ENCODE results near the gene GSTM4. TPM values are rescaled to one million over a fixed set of nuclear protein-coding genes. Genes with fewer than 3 reads are reported as not detected.
"Not testable (repeated sequence)": the region's sequence is repeated elsewhere in the genome, so short reads cannot be mapped to it uniquely, and the experiment has no call there.

The GSTM4 gene
- total RNA-seq, 3 donors from 2014 or later (not counting 1 experiment from before 2014, with no cell fraction given), result 20.5 to 48.8 (median 47.1) TPM

DNA sequence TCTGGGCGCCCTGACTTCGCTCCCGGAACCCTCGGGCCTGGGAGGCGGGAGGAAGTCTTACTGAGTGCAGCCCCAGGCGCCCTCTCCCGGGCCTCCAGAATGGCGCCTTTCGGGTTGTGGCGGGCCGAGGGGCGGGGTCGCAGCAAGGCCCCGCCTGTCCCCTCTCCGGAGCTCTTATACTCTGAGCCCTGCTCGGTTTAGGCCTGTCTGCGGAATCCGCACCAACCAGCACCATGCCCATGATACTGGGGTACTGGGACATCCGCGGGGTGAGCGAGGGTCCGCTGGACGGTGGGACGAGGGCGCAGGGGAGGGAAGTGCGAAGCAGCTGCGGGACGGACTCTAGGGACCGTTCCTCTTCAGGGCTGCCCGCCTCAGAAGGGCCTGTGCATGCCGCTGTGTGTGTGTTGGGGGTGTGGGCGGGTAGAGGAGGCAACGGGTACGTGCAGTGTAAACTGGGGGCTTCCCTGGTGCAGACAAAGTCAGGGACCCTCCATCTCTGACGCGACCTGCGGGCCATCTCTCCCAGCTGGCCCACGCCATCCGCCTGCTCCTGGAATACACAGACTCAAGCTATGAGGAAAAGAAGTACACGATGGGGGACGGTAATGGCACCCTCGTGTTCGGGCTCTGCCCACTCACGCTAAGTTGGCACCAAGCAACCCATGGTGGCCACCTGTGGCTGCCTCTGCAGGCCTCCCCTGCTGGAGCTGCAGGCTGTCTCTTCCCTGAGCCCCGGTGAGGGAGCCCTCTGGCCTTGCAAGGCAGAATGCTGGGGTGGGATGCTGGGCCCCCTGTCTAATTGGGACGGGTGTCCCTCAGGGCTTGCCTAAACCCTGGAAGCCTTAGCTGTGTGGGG, 32.0 kb downstream of the GSTM4 start, which contains the start of gene GSTM1:
TSS of gene GSTM1 (plus strand) at position 177 of the 859 bp plus-strand sequence. CDS start at position 234, 57 bp downstream.
- peaks cover 0 to 4% of the 10 kb centered on the region in 2 donors for H3K9me3 Mint-ChIP-seq
- ATAC-seq (peak in 2 of 3 donors; percentile 99), DNase-seq (peak; percentile 79 to 83)
- TF ChIP-seq, protein P1, sequence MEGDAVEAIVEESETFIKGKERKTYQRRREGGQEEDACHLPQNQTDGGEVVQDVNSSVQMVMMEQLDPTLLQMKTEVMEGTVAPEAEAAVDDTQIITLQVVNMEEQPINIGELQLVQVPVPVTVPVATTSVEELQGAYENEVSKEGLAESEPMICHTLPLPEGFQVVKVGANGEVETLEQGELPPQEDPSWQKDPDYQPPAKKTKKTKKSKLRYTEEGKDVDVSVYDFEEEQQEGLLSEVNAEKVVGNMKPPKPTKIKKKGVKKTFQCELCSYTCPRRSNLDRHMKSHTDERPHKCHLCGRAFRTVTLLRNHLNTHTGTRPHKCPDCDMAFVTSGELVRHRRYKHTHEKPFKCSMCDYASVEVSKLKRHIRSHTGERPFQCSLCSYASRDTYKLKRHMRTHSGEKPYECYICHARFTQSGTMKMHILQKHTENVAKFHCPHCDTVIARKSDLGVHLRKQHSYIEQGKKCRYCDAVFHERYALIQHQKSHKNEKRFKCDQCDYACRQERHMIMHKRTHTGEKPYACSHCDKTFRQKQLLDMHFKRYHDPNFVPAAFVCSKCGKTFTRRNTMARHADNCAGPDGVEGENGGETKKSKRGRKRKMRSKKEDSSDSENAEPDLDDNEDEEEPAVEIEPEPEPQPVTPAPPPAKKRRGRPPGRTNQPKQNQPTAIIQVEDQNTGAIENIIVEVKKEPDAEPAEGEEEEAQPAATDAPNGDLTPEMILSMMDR (IDR thresholded peaks at IDR 0.05), result peak; percentile 50
- intact Hi-C loops (cut with micrococcal nuclease), result loop anchor here (2.0 kb wide), 1 partner anchor 45 kb away; no protein-coding TSS in a partner anchor
- Histone ChIP-seq H3K36me3 (ENCODE audit: control insufficient read depth, insufficient read depth, low read length) (no peaks in the 10 kb centered on the region), H3K4me1 (ENCODE audit: control insufficient read depth, insufficient read depth, low read length) (peaks cover 9% of the 10 kb centered on the region), H3K4me3 (ENCODE audit: low read length) (no peak within 1 kb of the TSS), H3K9me3 (ENCODE audit: control insufficient read depth, insufficient read depth, low read length) (no peaks in the 10 kb centered on the region), H3K27me3 (ENCODE audit: control insufficient read depth, insufficient read depth, low read length) (no peaks in the 10 kb centered on the region), H3K27ac (ENCODE audit: low read length) (no peak within 1 kb of the TSS)
- peaks cover 0 to 17% of the 10 kb centered on the region in 2 donors for H3K4me1 Mint-ChIP-seq
- no CpG with 5 or more reads among the region's 46 CpGs for WGBS (ENCODE audit: insufficient coverage)
- H3K27ac Mint-ChIP-seq, result peak within 1 kb of the TSS in 1 of 2 donors; percentile 92
- H3K36me3 Mint-ChIP-seq, result no peaks in the 10 kb centered on the region
- no peaks in the 10 kb centered on the region for H3K27me3 Mint-ChIP-seq (ENCODE audit: low read depth in 2 of 2)
- no peak within 1 kb of the TSS for H3K4me3 Mint-ChIP-seq

- H3K4me3 ChIP-seq (ENCODE audit: low read length), result no peak overlapping the region
- H3K4me1 ChIP-seq (ENCODE audit: control insufficient read depth, insufficient read depth, low read length), result peaks cover 9% of the 10 kb centered on the region
- intact Hi-C loops (cut with micrococcal nuclease), result no loop called here
- Mint-ChIP-seq H3K4me3 (no peak overlapping the region), H3K9me3 (peaks cover 0 to 2% of the 10 kb centered on the region in 2 donors), H3K36me3 (no peaks in the 10 kb centered on the region), H3K4me1 (peaks cover 0 to 17% of the 10 kb centered on the region in 2 donors), H3K27me3 (ENCODE audit: low read depth in 2 of 2) (no peaks in the 10 kb centered on the region), H3K27ac (no peak overlapping the region)
- TF ChIP-seq, protein P1 (IDR thresholded peaks at IDR 0.05), result no peak
- no peak for ATAC-seq
- DNase-seq, result no peak
- no peak overlapping the region for H3K27ac ChIP-seq (ENCODE audit: low read length)
- H3K27me3 ChIP-seq (ENCODE audit: control insufficient read depth, insufficient read depth, low read length), result no peaks in the 10 kb centered on the region
- no peaks in the 10 kb centered on the region for H3K36me3 ChIP-seq (ENCODE audit: control insufficient read depth, insufficient read depth, low read length)
- no CpG with 5 or more reads among the region's 6 CpGs for WGBS (ENCODE audit: insufficient coverage)
- no peaks in the 10 kb centered on the region for H3K9me3 ChIP-seq (ENCODE audit: control insufficient read depth, insufficient read depth, low read length)
Observed at GRCh38 chr1:109689844-109690405, 34.0 kb downstream of the GSTM4 start.

GRCh38 chr1:109691759-109692158, 35.9 kb downstream of the GSTM4 start:
- Mint-ChIP-seq H3K36me3 (no peaks in the 10 kb centered on the region), H3K4me3 (no peak overlapping the region), H3K4me1 (peaks cover 0 to 17% of the 10 kb centered on the region in 2 donors), H3K9me3 (no peaks in the 10 kb centered on the region), H3K27ac (no peak overlapping the region), H3K27me3 (ENCODE audit: low read depth in 2 of 2) (no peaks in the 10 kb centered on the region)
- Histone ChIP-seq H3K27me3 (ENCODE audit: control insufficient read depth, insufficient read depth, low read length) (no peaks in the 10 kb centered on the region), H3K36me3 (ENCODE audit: control insufficient read depth, insufficient read depth, low read length) (no peaks in the 10 kb centered on the region), H3K27ac (ENCODE audit: low read length) (no peak overlapping the region), H3K4me1 (ENCODE audit: control insufficient read depth, insufficient read depth, low read length) (peaks cover 9% of the 10 kb centered on the region), H3K9me3 (ENCODE audit: control insufficient read depth, insufficient read depth, low read length) (no peaks in the 10 kb centered on the region), H3K4me3 (ENCODE audit: low read length) (no peak overlapping the region)
- ATAC-seq, result no peak
- WGBS (ENCODE audit: insufficient coverage), result no CpG with 5 or more reads among the region's 6 CpGs
- no peak for DNase-seq
- TF ChIP-seq, protein P1 (IDR thresholded peaks at IDR 0.05), result no peak
- intact Hi-C loops (cut with micrococcal nuclease), result no loop called here

DNA sequence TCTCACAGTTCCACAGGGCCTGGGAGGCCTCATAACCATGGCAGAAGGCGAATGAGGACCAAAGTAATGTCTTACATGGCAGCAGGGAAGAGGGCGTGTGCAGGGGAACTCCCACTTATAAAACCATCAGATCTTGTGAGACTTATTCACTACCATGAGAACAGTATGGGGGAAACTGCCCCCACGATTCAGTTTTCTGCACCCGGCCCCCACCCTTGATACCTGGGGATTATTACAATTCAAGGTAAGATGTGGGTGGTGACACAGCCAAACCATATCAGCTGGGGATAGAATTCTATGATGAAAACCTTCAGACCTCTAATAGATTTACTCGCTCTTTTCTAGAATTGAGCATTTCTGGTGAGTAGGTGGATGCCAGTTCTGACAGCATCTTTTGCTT, 38.5 kb downstream of the GSTM4 start:
- H3K27ac Mint-ChIP-seq; H3K36me3 Mint-ChIP-seq; H3K9me3 Mint-ChIP-seq; H3K27me3 ChIP-seq (ENCODE audit: control insufficient read depth, insufficient read depth, low read length); intact Hi-C loops (cut with micrococcal nuclease); H3K36me3 ChIP-seq (ENCODE audit: control insufficient read depth, insufficient read depth, low read length); H3K4me1 Mint-ChIP-seq; H3K4me3 ChIP-seq (ENCODE audit: low read length); H3K27me3 Mint-ChIP-seq (ENCODE audit: low read depth in 2 of 2); H3K4me3 Mint-ChIP-seq; ATAC-seq; H3K4me1 ChIP-seq (ENCODE audit: control insufficient read depth, insufficient read depth, low read length); DNase-seq; H3K9me3 ChIP-seq (ENCODE audit: control insufficient read depth, insufficient read depth, low read length); H3K27ac ChIP-seq (ENCODE audit: low read length): not testable (repeated sequence)
- WGBS (ENCODE audit: insufficient coverage), result no CpG with 5 or more reads among the region's 5 CpGs

- H3K4me3 Mint-ChIP-seq; H3K4me3 ChIP-seq (ENCODE audit: low read length); intact Hi-C loops (cut with micrococcal nuclease); H3K9me3 Mint-ChIP-seq; H3K27me3 ChIP-seq (ENCODE audit: control insufficient read depth, insufficient read depth, low read length); H3K27ac Mint-ChIP-seq; H3K4me1 Mint-ChIP-seq; H3K27me3 Mint-ChIP-seq (ENCODE audit: low read depth in 2 of 2); DNase-seq; H3K36me3 ChIP-seq (ENCODE audit: control insufficient read depth, insufficient read depth, low read length); H3K27ac ChIP-seq (ENCODE audit: low read length); H3K4me1 ChIP-seq (ENCODE audit: control insufficient read depth, insufficient read depth, low read length); ATAC-seq; H3K9me3 ChIP-seq (ENCODE audit: control insufficient read depth, insufficient read depth, low read length); H3K36me3 Mint-ChIP-seq: not testable (repeated sequence)
- WGBS (ENCODE audit: insufficient coverage), result no CpG with 5 or more reads among the region's 3 CpGs
Observed at GRCh38 chr1:109695138-109695537, 39.2 kb downstream of the GSTM4 start.
